ENCODE measurements around the gene POLR3H.

POLR3H gene

DNA sequence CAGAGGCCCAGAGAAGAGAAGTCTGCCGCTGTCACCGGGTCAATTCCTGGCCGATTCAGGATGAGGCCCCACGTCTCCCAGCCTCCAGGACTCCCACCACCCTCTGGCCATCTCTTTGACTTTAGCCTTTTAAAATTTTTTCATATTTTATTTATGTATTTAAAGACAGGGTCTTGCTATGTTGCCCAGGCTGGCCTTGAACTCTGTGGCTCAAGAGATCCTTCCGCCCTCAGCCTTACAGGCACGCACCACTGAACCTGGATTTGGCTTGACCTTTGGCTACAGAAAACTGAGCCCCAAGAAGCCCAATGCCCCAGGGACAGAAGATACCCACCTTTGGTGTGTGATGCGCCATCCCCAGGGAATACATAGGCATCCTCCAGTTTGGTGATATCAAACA lies 3.9 kb downstream of the POLR3H start:
- H3K4me3 ChIP-seq (ENCODE audit: control insufficient read depth, low read depth, low read length) = no peak overlapping the region
- TF ChIP-seq, protein P1, sequence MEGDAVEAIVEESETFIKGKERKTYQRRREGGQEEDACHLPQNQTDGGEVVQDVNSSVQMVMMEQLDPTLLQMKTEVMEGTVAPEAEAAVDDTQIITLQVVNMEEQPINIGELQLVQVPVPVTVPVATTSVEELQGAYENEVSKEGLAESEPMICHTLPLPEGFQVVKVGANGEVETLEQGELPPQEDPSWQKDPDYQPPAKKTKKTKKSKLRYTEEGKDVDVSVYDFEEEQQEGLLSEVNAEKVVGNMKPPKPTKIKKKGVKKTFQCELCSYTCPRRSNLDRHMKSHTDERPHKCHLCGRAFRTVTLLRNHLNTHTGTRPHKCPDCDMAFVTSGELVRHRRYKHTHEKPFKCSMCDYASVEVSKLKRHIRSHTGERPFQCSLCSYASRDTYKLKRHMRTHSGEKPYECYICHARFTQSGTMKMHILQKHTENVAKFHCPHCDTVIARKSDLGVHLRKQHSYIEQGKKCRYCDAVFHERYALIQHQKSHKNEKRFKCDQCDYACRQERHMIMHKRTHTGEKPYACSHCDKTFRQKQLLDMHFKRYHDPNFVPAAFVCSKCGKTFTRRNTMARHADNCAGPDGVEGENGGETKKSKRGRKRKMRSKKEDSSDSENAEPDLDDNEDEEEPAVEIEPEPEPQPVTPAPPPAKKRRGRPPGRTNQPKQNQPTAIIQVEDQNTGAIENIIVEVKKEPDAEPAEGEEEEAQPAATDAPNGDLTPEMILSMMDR (IDR thresholded peaks at IDR 0.05; ENCODE audit: control insufficient read depth, insufficient read depth, low read depth, low read length, missing control alignments) = no peak
- no peak for DNase-seq (ENCODE audit: low read depth)

DNA sequence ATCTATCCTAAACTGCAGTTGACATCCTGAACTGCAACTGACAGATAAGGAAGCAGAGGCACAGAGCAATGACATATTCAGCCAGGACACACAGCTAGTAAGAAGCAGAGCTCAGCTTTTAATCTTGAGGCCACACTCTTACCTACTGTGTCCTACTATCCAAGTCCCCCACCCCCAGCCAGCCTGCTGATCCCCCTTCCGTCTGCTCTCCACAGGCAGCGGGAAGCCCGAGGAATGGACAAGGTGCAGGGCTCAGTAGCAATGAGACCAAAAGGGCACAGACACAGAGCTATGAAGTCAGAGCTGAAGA lies 4.3 kb downstream of the POLR3H start:
- no peak overlapping the region for H3K4me3 ChIP-seq (ENCODE audit: control insufficient read depth, low read depth, low read length)
- TF ChIP-seq, protein P1 (IDR thresholded peaks at IDR 0.05; ENCODE audit: control insufficient read depth, insufficient read depth, low read depth, low read length, missing control alignments) = no peak
- DNase-seq (ENCODE audit: low read depth) = no peak

DNA sequence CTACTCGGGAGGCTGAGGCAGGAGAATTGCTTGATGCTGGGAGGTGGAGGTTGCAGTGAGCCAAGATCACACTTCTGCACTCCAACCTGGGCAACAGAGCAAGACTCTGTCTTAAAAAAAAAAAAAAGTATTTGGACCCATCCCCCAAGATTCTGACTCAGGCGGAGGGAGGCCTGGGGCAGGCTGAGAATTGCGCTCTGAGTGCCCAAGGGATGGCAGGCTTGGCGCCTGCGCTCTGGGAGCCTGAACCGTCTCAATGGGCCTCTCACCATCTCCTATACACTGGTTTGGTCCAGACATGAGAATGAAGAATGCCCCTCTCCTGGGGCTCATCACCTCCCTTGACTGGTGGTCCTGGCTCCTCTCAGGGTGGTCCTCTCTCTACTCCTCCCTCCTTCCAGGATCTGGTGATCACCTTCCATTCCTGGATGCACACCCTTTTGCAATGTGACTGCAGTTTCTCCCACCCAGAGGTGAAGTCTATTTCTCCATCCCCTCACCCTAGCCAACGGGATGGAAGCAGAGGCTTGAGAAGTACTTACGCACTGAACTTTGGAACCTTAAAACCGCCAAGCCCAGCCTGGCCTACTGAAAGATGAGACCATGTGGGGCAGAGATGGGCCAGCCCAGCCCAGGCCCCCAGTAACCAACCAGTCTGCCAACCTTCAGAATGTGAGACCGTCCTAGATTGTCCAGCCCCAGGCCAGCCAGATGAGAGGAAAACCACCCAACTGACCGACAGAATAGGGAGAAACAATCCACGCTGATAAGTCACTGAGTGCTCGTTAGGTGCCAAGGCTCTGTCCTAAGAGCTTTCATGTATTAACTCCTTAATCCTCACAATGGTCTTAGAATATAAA lies 4.9 kb downstream of the POLR3H start:
- DNase-seq (ENCODE audit: low read depth) = no peak
- TF ChIP-seq, protein P1 (IDR thresholded peaks at IDR 0.05; ENCODE audit: control insufficient read depth, insufficient read depth, low read depth, low read length, missing control alignments) = no peak
- H3K4me3 ChIP-seq (ENCODE audit: control insufficient read depth, low read depth, low read length) = no peak overlapping the region

DNA sequence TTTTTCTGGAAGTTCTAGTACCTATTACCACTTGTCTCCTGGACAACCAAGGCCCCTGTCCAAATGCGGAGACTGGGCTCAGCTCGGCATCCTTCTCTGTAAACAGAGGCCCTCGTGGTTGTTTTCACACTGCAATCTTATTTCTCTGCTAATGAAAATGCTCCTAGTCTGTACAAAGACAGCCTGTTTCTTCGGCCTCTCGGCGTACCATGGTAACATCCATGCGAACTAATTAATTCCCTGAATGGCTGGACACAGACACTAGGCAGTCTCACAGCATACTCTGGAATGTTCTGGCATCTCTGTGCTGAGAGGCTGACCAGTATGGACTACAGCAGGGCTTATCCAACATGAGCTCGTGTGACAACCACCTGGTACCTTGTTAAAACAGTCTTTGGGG lies 5.7 kb downstream of the POLR3H start:
- TF ChIP-seq, protein P1 (IDR thresholded peaks at IDR 0.05; ENCODE audit: control insufficient read depth, insufficient read depth, low read depth, low read length, missing control alignments) = no peak
- no peak overlapping the region for H3K4me3 ChIP-seq (ENCODE audit: control insufficient read depth, low read depth, low read length)
- DNase-seq (ENCODE audit: low read depth) = no peak

GRCh38 chr22:41537203-41537602 lies 7.1 kb downstream of the POLR3H start:
- TF ChIP-seq, protein P1 (IDR thresholded peaks at IDR 0.05; ENCODE audit: control insufficient read depth, insufficient read depth, low read depth, low read length, missing control alignments) = no peak
- no peak overlapping the region for H3K4me3 ChIP-seq (ENCODE audit: control insufficient read depth, low read depth, low read length)
- DNase-seq (ENCODE audit: low read depth) = no peak

DNA sequence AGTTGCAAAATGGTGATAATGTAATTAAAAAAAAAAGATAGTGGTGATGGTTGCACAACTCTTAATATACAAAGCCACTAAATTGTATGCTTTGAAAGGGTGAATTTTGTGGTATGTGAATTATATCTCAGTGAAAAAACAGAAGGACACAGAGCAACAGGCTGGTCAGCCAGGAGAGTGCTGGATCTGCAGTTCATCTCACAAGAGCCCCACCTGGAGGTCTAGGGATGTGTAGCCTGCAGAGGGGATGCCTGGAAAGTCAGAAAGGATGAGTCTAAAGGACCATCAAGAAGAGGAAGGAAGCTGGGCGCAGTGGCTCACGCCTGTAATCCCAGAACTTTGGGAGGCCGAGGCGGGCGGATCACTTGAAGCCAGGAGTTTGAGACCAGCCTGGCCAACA lies 9.0 kb downstream of the POLR3H start:
- DNase-seq (ENCODE audit: low read depth) = no peak
- no peak overlapping the region for H3K4me3 ChIP-seq (ENCODE audit: control insufficient read depth, low read depth, low read length)
- TF ChIP-seq, protein P1 (IDR thresholded peaks at IDR 0.05; ENCODE audit: control insufficient read depth, insufficient read depth, low read depth, low read length, missing control alignments) = peak; percentile 22
